ENCODE results near the gene DTD1. TPM values are rescaled to one million over a fixed set of nuclear protein-coding genes. Genes with fewer than 3 reads are reported as not detected.

The DTD1 gene
- total RNA-seq, 1 donor = 19.0 TPM

- Histone ChIP-seq H3K4me1 (ENCODE audit: insufficient read depth, low read length) (peaks cover 13% of the 10 kb centered on the region), H3K27me3 (ENCODE audit: insufficient read depth, low read length) (no peaks in the 10 kb centered on the region), H3K9me3 (ENCODE audit: low read depth, low read length) (no peaks in the 10 kb centered on the region), H3K4me3 (ENCODE audit: low read length) (peak overlapping the region; percentile 80)
Observed at GRCh38 chr20:18588574-18588933, 700 bp downstream of the DTD1 start.

- H3K4me3 ChIP-seq (ENCODE audit: low read length) = no peak overlapping the region
- no peaks in the 10 kb centered on the region for H3K9me3 ChIP-seq (ENCODE audit: low read depth, low read length)
- H3K4me1 ChIP-seq (ENCODE audit: insufficient read depth, low read length) = peaks cover 13% of the 10 kb centered on the region
- H3K27me3 ChIP-seq (ENCODE audit: insufficient read depth, low read length) = no peaks in the 10 kb centered on the region
Observed at GRCh38 chr20:18589941-18590674, 2.3 kb downstream of the DTD1 start.

GRCh38 chr20:18596270-18596669 is 8.4 kb downstream of the DTD1 start:
- Histone ChIP-seq H3K4me1 (ENCODE audit: insufficient read depth, low read length) (no peaks in the 10 kb centered on the region), H3K27me3 (ENCODE audit: insufficient read depth, low read length) (no peaks in the 10 kb centered on the region), H3K4me3 (ENCODE audit: low read length) (no peak overlapping the region), H3K9me3 (ENCODE audit: low read depth, low read length) (no peaks in the 10 kb centered on the region)

GRCh38 chr20:18609741-18610140 is 21.9 kb downstream of the DTD1 start:
- no peaks in the 10 kb centered on the region for H3K9me3 ChIP-seq (ENCODE audit: low read depth, low read length)
- H3K4me3 ChIP-seq (ENCODE audit: low read length) = no peak overlapping the region
- H3K4me1 ChIP-seq (ENCODE audit: insufficient read depth, low read length) = no peaks in the 10 kb centered on the region
- H3K27me3 ChIP-seq (ENCODE audit: insufficient read depth, low read length) = no peaks in the 10 kb centered on the region

GRCh38 chr20:18611492-18611891 is 23.6 kb downstream of the DTD1 start:
- no peaks in the 10 kb centered on the region for H3K9me3 ChIP-seq (ENCODE audit: low read depth, low read length)
- H3K27me3 ChIP-seq (ENCODE audit: insufficient read depth, low read length) = no peaks in the 10 kb centered on the region

GRCh38 chr20:18613553-18613952 is 25.7 kb downstream of the DTD1 start:
- Histone ChIP-seq H3K4me1 (ENCODE audit: insufficient read depth, low read length) (no peaks in the 10 kb centered on the region), H3K9me3 (ENCODE audit: low read depth, low read length) (no peaks in the 10 kb centered on the region), H3K4me3 (ENCODE audit: low read length) (no peak overlapping the region), H3K27me3 (ENCODE audit: insufficient read depth, low read length) (no peaks in the 10 kb centered on the region)

More at GRCh38 chr20:18611492-18611891, 23.6 kb downstream of the DTD1 start:
- no peak overlapping the region for H3K4me3 ChIP-seq (ENCODE audit: low read length)
- H3K4me1 ChIP-seq (ENCODE audit: insufficient read depth, low read length) = no peaks in the 10 kb centered on the region

- no peaks in the 10 kb centered on the region for H3K9me3 ChIP-seq (ENCODE audit: low read depth, low read length)
- no peaks in the 10 kb centered on the region for H3K4me1 ChIP-seq (ENCODE audit: insufficient read depth, low read length)
- H3K27me3 ChIP-seq (ENCODE audit: insufficient read depth, low read length) = no peaks in the 10 kb centered on the region
- H3K4me3 ChIP-seq (ENCODE audit: low read length) = no peak overlapping the region
Observed at GRCh38 chr20:18614244-18614643, 26.4 kb downstream of the DTD1 start.

- Histone ChIP-seq H3K9me3 (ENCODE audit: low read depth, low read length) (no peaks in the 10 kb centered on the region), H3K27me3 (ENCODE audit: insufficient read depth, low read length) (no peaks in the 10 kb centered on the region), H3K4me1 (ENCODE audit: insufficient read depth, low read length) (no peaks in the 10 kb centered on the region), H3K4me3 (ENCODE audit: low read length) (no peak overlapping the region)
Observed at GRCh38 chr20:18615020-18615650, 27.3 kb downstream of the DTD1 start.

- no peak overlapping the region for H3K4me3 ChIP-seq (ENCODE audit: low read length)
- no peaks in the 10 kb centered on the region for H3K9me3 ChIP-seq (ENCODE audit: low read depth, low read length)
- H3K27me3 ChIP-seq (ENCODE audit: insufficient read depth, low read length) = no peaks in the 10 kb centered on the region
- H3K4me1 ChIP-seq (ENCODE audit: insufficient read depth, low read length) = no peaks in the 10 kb centered on the region
Observed at GRCh38 chr20:18621004-18621403, 33.1 kb downstream of the DTD1 start.

- Histone ChIP-seq H3K9me3 (ENCODE audit: low read depth, low read length) (no peaks in the 10 kb centered on the region), H3K27me3 (ENCODE audit: insufficient read depth, low read length) (no peaks in the 10 kb centered on the region), H3K4me1 (ENCODE audit: insufficient read depth, low read length) (no peaks in the 10 kb centered on the region), H3K4me3 (ENCODE audit: low read length) (no peak overlapping the region)
Observed at GRCh38 chr20:18623156-18623910, 35.5 kb downstream of the DTD1 start.

GRCh38 chr20:18624948-18625347 is 37.1 kb downstream of the DTD1 start:
- Histone ChIP-seq H3K4me3 (ENCODE audit: low read length) (no peak overlapping the region), H3K9me3 (ENCODE audit: low read depth, low read length) (no peaks in the 10 kb centered on the region), H3K4me1 (ENCODE audit: insufficient read depth, low read length) (no peaks in the 10 kb centered on the region), H3K27me3 (ENCODE audit: insufficient read depth, low read length) (no peaks in the 10 kb centered on the region)

- Histone ChIP-seq H3K4me3 (ENCODE audit: low read length) (no peak overlapping the region), H3K9me3 (ENCODE audit: low read depth, low read length) (no peaks in the 10 kb centered on the region), H3K27me3 (ENCODE audit: insufficient read depth, low read length) (no peaks in the 10 kb centered on the region), H3K4me1 (ENCODE audit: insufficient read depth, low read length) (no peaks in the 10 kb centered on the region)
Observed at GRCh38 chr20:18625907-18626655, 38.2 kb downstream of the DTD1 start.

GRCh38 chr20:18628330-18628920 is 40.6 kb downstream of the DTD1 start:
- no peak overlapping the region for H3K4me3 ChIP-seq (ENCODE audit: low read length)

GRCh38 chr20:18632196-18632789 is 44.4 kb downstream of the DTD1 start:
- Histone ChIP-seq H3K9me3 (ENCODE audit: low read depth, low read length) (no peaks in the 10 kb centered on the region), H3K4me1 (ENCODE audit: insufficient read depth, low read length) (no peaks in the 10 kb centered on the region), H3K4me3 (ENCODE audit: low read length) (no peak overlapping the region), H3K27me3 (ENCODE audit: insufficient read depth, low read length) (no peaks in the 10 kb centered on the region)

More at GRCh38 chr20:18628330-18628920, 40.6 kb downstream of the DTD1 start:
- H3K4me1 ChIP-seq (ENCODE audit: insufficient read depth, low read length) = no peaks in the 10 kb centered on the region
- no peaks in the 10 kb centered on the region for H3K27me3 ChIP-seq (ENCODE audit: insufficient read depth, low read length)
- no peaks in the 10 kb centered on the region for H3K9me3 ChIP-seq (ENCODE audit: low read depth, low read length)
